AG09319 (cell line): ENCODE data around the gene RNF220.

ENCODE experiments used
- DNase-seq: peaks from one replicate; pipeline ENCODE4 v3.0.0-alpha.2; 2010; ENCODE audit warnings: low read depth; ENCODE audit errors: extremely low read depth
- TF ChIP-seq, protein P1 (sequence below): IDR thresholded peaks from 2 replicates; pipeline ENCODE4 v1.5.1; 2011; ENCODE audit warnings: low read depth, mild to moderate bottlenecking, inconsistent platforms, low read length, moderate library complexity

RNF220 gene

DNA sequence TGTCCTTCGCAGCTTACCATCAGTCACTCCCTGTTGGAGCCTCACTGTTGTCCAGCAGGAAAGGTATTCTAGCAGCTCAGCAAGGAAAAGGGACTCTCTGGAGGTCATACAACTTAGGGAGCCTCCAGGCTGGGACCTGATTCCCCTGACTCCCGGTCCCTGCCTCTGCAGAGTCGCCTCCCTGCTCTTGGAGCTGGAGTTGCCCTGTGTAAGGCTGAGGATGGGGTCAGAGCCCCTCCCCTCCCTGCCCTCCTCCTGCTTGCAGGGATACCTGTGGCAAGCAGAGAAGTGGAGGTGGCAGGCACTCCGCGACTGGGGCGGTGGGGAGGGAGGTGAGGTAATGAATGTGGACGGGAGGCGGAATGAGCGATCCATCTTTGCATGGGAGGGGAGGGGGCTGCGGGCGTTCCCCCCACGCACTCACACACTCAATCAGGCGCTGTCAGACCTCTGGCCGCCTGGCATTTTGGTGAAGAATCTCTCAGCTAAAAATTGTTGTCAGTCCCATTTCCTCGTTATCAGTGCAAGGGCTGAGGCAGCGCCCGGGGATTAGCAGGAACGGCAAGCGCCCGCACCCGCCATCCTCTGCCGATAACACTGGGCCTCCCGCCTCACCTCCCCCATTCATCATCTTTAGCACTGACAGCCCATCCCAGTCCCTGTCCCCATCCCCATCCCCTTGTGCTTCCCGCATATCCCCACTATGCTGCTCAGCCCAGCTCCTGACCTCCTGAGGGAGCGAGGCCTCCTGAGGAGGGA lies 204.9 kb downstream of the RNF220 start:
- TF ChIP-seq, protein P1, sequence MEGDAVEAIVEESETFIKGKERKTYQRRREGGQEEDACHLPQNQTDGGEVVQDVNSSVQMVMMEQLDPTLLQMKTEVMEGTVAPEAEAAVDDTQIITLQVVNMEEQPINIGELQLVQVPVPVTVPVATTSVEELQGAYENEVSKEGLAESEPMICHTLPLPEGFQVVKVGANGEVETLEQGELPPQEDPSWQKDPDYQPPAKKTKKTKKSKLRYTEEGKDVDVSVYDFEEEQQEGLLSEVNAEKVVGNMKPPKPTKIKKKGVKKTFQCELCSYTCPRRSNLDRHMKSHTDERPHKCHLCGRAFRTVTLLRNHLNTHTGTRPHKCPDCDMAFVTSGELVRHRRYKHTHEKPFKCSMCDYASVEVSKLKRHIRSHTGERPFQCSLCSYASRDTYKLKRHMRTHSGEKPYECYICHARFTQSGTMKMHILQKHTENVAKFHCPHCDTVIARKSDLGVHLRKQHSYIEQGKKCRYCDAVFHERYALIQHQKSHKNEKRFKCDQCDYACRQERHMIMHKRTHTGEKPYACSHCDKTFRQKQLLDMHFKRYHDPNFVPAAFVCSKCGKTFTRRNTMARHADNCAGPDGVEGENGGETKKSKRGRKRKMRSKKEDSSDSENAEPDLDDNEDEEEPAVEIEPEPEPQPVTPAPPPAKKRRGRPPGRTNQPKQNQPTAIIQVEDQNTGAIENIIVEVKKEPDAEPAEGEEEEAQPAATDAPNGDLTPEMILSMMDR: no peak
- no peak for DNase-seq

DNA sequence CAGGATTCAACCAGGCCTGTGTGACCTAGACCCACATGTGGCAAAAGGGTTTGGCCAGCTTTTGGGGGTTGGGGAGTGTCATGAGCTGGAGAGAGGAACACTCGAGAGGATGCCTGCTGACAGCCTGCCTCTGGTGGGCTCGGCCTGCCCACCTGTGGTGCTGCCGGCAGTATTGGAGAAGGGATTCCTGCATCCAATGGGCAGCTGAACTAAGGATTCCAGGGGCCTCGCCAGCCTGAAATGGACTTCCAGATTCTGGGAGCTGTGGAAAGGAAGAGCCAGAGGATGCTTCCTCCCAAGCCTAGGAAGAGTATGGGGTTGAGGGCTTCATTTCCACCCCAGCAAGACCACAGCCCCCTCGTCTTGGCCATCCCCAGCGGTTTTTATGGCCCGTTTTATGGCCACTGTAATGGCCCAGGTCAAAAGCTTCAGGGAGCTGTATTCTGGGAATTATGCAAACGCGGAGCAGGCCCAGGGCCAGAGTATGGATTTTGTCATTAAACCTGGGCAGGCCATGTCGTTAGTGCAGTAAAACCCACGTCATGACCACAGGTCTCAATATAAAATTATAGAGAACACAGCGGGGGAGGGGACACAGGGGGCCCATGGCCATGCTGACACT lies 205.6 kb downstream of the RNF220 start:
- no peak for DNase-seq

DNA sequence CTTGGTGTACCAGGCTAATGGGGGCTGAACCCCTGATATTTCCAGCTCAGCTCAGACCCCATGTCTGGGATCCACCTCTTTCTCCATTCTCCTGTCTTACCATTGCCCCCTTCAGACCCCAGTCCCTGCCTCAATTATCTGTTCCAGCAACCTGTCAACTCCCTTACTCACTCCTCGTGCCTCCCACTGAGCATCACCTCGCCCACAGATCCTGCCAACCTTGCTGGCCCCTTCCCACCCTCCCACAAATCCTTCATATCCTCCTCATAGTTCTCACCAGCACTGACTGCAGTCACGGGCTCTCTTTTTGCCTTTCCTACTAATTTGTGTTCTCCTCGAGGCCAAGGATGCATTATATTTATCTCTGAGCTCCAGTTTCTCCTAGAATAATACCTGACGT lies 206.4 kb downstream of the RNF220 start:
- DNase-seq: no peak

More for the DNA sequence above, 205.6 kb downstream of the RNF220 start:
- TF ChIP-seq, protein P1: no peak

DNA sequence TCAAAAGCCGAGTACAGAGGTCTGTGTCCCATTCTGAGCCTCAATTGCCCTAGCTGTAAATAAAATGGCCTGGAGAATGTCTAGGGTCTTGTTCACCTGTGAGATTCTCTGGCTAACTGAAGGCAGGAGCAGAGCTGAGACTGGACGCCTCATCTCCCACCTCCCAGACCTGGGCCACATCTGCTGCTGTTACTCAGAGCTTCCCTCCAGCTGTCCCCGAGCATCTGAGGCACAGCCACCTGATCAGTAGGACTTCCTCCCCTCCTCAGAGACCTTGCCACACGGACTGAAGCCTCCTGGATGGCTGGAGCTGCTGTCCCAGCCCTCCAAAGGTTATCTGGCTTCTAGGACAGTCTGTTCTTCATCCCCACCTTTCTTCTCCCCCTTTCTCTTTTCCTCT lies 206.8 kb downstream of the RNF220 start:
- DNase-seq: no peak
- TF ChIP-seq, protein P1: no peak

More for the DNA sequence above, 206.4 kb downstream of the RNF220 start:
- TF ChIP-seq, protein P1: no peak

DNA sequence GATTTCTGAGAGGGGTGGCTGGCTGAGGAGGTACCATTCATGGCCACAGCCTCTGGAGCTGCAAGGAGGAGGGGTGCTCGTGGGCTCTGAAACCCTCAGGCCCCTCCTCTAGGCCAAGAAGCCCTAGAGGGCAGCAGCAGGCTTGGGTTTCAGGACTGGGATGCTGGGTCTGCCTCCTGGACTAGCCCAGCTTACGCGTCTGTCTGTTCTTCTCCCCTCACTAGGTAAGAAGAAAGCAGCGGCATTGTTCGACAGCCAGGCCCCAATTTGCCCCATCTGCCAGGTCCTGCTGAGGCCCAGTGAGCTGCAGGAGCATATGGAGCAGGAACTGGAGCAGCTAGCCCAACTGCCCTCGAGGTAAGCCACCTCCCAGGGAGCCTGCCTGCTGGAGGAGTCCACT lies 208.9 kb downstream of the RNF220 start:
- no peak for DNase-seq

DNA sequence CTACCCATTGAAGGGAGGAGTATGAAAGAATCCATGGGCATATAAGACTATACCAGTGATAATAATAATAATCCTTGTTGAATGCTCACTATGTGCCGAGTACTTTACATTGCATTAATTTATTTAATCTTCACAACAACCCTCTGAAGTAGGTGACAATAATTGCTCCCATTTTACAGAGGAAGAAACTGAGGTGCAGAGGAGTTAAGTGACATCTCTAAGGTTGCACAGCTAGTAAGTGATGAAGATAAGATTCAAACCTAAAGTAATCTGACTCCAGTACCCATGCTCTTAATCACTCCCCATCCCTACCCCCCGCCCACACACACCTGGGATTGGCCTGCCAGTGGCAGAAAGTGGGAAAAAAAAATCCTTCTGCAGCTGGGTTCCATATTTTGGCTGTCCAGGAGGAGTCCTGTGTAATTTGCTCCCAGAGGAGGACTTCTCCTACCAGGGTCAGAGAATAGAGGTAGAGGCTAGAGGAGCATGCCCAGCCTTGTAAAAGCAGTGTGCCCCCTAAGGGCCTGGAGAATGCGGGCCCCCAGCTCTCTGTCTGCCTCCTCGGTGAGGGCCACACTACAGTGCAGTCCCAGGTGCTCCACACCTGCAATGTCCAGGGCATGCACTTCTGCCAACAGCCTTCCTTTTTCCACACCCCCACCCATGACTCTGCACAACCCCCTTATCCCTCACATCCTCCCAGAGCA lies 211.4 kb downstream of the RNF220 start:
- TF ChIP-seq, protein P1: no peak
- DNase-seq: no peak

More for the DNA sequence above, 208.9 kb downstream of the RNF220 start:
- TF ChIP-seq, protein P1: no peak
